GM21360 (cell line): ENCODE data around the gene HGS.
A peak's percentile ranks its signal among the peaks of the same experiment; 100 is the strongest.
"Not testable (repeated sequence)": the region's sequence is repeated elsewhere in the genome, so short reads cannot be mapped to it uniquely, and the experiment has no call there.

Source experiments
- ATAC-seq: cut with Tn5 transposase; IDR thresholded peaks from one replicate; pipeline ENCODE4 v1.9.1; 2021; ENCODE audit warnings: mild to moderate bottlenecking, moderate library complexity; ENCODE audit not compliant: unreplicated experiment

The HGS gene

DNA sequence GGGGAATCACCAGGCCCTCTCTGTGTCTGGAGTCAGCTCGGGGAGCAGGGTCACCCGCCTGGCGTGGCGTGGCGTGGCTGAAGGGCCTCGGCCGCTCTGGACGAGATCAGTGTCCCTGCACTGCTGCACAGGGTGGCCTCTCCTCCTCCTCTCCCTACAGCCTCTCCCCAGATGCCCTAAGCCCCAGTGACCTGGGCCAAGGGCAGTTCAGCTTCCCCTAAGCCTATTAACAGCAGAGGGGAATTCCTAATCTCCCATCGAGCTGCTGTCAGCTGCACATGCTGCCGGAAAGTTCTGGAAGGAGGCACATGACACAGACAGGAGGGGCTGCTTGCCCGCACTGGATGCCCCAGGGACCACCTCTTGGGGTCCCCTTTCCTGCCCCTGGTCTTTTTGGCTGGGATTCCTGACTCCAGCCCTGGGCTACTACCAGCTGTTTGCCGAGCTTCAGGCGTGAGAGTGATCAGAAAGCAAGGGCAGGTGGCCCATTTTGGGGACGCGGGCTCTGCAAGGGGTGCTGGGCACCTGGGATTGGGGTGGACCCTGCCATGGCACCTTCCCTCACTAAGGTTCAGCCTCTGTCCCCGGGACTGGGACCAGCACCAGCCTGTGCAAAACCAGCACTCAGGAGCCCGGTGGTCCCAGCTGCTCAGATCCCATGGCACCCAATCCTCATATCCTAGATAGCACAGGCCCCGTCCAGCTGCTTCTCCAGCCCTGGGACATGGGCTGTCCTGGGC is 28.3 kb upstream of the HGS start:
- no peak for ATAC-seq

DNA sequence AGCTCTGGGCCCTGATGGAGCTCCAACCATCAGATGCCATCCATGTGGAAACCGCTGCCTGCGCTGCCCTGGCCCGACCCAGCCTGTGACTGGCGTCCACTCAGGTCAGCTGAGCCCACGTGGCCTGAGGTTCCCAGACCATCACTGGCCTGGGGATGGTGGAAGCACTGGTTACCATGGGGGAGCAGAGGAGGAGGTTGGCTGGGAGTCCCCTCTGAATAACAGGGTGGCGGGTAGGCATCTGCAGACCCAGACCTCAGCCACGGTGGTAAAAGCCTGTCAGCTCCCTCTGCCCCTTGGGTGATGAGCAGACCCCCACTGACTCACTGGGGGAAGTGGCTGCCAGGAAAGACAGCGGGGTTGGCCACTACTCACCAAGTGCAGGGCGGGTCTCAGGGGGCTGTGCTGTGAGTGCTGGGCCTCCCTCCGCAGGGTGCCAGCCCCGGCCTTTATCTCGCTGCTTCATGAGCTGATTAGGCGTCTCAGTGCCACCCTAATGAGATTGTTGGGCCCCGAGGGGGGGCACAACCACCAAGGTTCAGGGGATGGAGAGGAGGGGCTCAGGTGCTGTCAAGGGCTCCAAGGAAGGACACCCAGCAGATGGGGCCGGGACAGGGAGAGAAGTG is 27.6 kb upstream of the HGS start, which contains the start of gene PDE6G:
Gene PDE6G (minus strand): TSS at position 425 of the 626 bp plus-strand sequence. CDS start 3,237 bp downstream, outside the sequence.
- ATAC-seq, result no peak

DNA sequence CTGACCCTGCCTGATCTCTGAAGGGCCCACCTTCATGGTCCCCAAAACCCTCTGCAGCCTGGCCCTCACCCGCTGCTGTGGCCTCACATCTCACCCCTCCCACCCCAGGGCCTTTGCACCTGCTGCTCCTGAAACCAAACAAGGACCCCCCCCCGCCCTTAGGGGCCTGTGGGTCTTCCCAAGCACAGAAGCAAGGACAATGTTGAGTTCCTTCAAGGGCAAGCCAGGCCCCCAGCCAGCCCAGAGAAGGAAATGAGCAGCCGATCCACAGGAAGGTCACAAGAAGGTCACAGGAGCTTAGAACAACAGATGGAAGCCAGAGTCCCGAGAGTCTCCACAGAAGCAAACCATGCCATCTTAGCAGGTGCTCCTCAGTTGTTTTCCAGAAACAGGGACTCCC is 27.0 kb upstream of the HGS start:
- ATAC-seq, result no peak

DNA sequence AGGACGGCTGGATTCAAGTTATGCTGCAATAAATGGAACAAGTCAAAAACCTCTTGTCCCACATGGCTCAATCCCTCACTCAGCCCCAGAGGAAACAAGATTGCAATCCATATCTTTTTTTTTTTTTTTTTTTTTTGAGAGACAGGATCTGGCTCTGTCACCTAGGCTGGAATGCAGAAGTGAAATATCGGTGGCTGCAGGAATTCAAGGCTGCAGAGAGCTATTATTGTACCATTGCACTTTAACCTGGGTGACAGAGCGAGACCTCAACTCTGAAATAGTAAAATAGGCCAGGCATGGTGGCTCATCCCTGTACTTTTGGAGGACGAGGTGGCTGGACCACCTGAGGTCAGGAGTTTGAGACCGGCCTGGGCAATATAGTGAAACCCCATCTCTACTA is 24.8 kb upstream of the HGS start:
- no peak for ATAC-seq

DNA sequence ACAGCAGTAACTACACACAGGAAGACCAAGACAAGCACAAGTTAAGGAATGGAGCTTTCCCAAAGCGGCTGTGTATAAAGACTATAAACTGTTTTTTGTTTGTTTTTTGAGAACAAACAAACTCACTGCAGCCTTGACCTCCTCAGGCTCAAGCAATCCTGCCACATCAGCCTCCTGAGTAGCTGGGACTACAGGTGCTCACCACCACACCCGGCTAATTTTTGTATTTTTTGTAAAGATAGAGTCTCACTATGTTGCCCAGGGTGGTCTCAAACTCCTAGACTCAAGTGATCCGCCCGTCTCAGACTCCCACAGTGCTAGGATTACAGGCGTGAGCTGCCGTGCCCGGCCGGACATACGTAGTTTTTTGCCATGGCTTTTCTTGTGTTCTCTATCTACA is 23.4 kb upstream of the HGS start:
- no peak for ATAC-seq

DNA sequence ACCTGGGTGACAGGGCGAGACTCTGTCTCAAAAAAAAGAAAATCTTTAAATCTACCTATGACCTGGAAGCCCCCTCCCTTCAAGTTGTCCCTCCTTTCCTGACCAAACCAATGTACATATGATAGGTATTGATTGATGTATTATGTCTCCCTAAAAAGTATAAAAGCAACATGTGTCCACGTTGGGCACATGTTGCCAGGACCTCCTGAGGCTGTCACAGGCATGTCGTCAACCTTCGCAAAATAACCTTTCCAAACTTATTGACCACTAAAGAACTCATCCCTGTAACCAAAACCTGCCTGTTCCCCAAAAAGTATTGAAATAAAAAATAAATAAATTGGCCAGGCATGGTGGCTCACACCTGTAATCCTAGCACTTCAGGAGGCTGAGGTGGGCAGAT is 21.8 kb upstream of the HGS start:
- no peak for ATAC-seq

DNA sequence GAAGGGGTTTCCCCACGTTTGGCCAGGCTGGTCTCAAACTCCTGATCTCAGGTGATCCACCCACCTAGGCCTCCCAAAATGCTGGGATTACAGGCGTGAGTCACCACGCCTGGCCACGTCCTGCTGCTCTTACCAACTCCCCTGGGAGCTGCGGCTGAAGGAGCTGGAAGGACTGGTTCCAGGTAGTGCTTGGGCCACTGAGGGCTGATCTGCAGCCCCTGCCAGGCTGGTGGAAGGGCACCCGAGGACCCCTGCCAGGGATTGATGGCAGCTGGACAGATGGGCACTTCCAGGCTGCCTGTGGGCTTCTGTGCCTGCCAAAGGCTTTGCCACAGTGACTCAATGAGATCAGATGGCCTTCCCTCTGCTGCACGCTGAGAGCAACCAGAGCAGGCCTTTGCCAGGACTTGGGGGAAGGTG is 19.8 kb upstream of the HGS start:
- ATAC-seq, result no peak

DNA sequence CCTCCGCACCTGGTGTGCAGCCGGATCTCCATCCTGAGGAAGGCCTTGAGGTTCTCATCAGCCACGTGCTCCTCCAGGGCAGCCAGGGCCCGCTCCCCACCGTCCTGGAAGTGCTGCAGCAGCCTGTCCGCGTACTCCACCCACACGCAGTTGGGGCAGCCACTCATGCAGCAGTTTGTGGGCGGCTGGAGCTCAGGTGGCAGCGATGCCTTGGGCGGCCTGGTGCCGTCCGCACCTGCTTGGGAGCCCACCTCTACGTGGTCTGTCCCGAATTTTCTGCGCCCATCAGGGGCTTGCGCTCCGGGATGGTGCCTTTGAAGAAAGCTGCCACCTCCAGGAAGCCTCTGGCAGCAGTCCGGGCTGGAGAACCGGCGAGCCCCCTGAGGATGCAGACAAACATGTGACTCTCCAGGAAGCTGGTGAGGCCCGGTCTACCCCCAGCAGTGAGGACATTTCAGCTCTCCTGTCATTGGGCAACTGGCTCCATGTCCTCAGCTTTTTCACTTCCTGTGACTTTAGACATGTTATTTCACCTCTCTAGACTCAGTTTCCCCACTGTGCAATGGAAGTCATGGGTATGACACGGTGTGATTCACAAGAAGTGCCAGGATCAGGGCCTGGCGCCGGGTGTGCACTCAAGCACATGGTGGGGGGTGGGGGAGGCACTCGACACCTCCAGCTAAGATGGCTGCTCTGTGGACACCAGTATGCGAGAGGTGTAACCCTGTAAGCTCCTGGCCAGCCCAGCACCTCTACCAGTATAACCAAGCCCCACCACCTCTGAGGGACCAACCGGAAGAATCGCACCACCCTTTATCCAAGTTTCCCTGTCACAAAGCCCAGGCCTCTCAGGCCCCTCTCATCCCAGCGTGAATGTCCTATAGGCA is 18.4 kb upstream of the HGS start:
- ATAC-seq, result no peak

DNA sequence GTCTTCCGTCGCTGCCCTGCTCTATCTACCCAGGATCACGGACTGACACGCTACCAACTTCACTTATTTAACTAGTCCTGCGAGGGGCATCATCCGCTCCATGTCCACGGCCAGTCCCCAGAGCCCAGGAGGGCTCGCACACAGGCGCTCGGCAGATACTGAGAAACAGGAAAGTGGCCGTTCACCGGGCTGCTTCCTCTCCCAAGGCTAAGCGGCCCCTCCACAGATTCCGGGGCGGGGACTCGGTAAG is 17.8 kb upstream of the HGS start:
- ATAC-seq, result peak; percentile 28

DNA sequence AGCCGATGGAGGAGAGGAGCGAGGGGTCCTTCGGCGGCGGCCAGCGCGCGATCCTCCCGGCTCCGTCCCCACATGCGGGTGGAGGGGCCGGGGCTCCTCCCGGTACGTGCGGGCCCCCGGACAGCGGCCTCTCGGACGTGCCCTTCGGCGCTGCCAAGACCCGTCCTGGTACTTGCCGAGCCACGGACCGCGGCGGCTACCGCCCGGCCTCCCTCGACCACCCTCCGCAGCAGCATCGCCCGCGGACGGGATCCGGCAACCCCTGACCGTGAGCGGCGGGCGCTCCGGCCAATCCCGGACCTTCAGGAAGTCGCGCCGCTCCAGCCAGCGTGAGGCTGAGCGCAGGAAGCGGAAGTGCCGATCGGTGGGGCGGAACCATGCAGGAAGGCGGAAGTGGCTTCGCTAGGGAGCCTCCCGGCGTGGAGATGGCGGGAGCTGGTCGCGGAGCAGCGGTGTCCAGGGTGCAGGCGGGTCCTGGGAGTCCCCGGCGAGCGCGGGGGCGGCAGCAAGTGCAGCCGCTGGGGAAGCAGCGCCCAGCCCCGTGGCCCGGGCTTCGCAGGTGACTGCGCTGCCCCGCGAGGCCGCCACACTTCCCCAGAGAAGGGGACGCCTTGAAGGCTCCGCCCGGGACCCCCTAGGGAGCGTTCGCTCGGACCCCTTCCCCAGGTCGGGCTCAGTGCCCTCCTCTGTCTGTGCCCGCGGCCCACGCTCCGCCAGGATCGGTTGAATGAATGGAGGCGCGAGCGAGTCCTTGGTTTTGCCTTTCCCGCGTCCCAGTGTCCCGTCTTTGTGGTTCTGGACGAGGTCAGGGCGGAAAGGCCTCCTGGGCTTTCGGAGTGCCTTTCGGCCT is 17.2 kb upstream of the HGS start, which contains the start of the genes CCDC137 and OXLD1:
Gene CCDC137 (plus strand): TSS at position 396 of the 850 bp plus-strand sequence. CDS start 30 bp downstream, at position 426.
Gene OXLD1 (minus strand): TSS at position 264 of the 850 bp plus-strand sequence. CDS start 28 bp downstream, at position 236.
- ATAC-seq, result peak; percentile 86

DNA sequence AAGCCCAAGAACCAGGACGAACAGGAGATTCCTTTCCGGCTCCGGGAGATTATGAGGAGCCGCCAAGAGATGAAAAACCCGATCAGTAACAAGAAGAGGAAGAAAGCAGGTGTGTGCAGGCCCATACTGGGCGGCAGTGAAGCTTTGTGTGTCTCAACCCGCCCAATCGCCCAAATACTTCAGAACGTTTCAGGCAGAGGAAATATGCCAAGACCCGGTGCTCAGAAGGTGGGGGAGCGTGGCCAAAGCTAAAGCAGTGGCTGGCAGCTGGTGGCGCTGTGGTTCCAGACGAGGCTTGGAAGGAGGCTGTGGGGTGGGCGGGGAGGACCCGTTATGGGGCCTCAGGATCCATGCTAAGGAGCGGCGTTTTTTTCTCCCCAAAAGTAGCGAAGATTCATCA is 16.1 kb upstream of the HGS start:
- no peak for ATAC-seq

DNA sequence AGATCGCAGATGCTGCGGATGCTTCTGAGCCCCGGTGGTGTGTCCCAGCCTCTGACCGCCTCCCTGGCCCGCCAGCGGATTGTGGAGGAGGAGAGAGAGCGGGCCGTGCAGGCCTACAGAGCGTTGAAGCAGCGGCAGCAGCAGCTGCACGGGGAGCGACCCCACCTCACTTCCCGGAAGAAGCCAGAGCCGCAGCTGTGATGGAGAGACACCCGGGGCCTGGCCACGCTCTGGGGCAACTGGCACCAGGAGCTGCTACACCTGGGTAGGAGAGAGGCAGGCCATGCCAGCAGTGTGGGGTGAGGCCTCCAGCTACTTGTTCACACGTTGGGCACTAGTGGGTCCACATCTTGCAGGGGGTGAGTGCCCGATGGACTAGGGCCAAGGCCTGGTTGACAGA is 11.3 kb upstream of the HGS start:
- ATAC-seq, result no peak

DNA sequence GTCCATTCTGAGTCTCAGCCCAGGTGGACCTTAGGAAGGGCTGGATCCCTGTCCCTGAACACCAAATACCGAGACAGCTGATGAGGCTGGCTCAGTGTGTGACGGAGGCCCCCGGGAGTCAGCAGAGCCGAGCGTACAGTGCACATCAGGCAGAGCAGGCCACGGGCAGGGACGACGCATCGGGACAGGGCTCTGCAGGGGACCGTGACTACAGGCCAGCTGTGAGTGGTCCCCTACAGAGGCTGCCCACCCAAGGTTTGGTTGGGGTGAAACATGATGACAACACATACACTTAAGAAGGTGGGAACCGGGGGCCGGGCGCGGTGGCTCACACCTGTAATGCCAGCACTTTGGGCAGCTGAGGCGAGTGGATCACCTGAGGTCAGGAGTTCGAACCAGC is 10.9 kb upstream of the HGS start:
- ATAC-seq, result no peak

DNA sequence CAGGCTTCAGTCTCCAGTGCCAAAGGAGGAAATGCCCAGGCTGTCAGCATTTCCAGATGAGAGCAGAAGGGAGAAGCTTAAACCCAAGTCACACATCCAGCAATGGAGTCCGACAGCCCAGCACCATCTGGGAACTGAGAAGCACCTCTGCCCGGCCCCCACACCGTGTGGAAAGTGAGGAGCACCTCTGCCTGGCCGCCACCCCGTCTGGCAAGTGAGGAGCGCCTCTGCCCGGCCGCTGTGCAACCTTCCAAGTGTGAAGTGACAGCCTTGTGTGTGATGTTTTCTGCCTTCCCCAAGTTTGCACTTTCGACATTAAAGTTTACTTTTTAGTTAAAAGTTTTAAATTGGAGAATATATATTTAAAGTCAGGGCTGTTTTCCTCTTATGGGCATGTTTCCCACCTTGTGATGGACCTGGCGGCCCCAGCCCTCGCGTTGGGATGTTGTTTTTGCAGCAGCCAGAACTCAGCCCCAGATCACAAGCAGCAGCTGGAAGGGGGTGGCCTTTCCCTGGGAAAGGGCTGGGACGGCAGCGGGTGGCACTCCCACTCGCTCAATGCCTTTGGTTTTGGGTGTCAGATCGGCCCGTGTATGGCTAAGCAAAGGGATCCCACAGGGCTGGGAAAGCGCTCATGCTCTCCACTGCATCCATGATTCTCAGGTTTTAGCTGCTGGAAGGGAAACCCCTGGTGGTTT is 10.1 kb upstream of the HGS start:
- no peak for ATAC-seq

DNA sequence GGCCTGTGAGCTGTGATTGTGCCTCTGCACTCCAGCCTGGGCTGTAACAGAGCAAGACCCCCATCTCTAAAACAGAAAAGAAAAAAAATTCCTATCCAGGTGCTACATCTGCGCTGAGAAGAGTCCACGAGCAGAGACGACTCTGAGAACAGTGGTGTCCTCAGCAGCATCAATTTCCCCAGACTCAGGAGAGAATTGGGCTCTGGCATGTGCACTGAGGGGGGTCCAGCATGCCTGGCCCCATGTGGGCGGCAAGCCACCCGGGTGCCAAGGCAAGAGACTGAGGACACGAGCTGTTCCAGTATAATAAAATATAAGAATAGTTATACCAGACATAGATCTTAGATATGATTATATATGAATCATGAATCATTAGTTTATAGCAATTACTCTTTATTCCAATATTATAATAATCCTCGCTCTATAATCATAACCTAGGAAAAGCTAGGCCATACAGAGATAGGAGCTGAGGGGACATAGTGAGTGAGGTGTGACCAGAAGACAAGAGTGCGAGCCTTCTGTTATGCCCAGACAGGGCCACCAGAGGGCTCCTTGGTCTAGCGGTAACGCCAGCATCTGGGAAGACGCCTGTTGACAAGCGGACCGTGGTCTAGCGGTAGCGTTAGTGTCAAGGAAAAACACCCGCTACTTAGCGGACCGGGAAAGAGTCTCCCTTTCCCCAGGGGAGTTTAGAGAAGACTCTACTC is 8.1 kb upstream of the HGS start:
- ATAC-seq, result not testable (repeated sequence)

DNA sequence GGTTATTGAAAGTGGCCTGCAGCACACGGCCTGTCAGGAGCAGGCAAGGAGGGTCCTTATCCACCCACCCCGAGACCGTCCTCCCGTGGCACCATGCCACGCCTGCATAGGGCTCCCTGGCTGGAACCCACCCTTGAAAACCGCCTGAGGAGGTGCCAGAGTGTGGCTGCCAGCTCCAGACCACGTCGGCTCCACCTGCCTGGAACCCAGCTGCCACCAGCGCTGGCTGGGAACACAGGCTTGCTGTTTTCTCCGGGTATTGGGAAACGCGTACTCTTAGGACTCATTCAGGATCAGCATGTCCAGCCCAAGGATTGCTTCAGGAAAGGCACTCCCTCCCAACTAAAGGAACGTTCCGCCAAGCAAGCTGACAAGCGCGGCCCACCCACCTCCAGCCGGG is 6.9 kb upstream of the HGS start:
- ATAC-seq, result no peak

DNA sequence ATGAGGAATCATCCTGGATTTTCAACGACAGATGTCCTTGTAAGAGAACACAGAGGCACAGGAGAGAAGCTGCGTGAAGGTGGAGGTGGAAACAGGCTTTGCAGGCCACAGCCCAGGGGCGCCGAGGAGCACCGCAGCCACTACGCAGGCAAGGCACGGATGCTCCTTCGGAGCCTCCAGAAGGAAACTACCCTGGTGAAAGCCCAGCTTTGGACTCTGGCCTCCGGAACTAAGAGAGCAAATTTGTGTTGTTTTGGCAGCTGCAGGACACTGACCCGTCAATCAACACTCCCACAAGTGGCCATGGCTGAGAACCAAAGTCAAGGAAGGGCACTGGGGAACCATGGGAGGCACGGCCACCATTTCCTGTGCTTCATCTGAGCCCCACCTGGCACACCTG is 3.7 kb upstream of the HGS start:
- no peak for ATAC-seq

DNA sequence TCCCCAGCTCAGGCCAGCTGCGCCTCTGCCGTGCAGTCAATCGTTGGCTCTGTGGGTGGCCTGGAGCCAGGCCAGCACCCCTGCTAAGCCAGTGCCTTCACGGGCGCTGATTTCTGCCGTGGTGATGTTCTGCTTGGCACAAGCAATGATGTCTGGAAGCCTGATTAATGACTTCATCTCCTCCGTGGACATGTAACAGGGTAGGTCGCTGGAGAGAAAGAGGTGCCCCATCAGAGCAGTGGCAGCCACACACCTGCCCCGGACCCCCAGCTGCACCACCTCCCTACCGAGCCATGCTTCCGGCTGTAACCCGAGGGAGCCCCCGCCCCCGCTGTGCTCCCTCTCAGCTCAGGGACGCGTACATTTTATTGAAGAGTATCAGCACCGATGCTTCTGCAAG is 2.1 kb upstream of the HGS start:
- ATAC-seq, result no peak

DNA sequence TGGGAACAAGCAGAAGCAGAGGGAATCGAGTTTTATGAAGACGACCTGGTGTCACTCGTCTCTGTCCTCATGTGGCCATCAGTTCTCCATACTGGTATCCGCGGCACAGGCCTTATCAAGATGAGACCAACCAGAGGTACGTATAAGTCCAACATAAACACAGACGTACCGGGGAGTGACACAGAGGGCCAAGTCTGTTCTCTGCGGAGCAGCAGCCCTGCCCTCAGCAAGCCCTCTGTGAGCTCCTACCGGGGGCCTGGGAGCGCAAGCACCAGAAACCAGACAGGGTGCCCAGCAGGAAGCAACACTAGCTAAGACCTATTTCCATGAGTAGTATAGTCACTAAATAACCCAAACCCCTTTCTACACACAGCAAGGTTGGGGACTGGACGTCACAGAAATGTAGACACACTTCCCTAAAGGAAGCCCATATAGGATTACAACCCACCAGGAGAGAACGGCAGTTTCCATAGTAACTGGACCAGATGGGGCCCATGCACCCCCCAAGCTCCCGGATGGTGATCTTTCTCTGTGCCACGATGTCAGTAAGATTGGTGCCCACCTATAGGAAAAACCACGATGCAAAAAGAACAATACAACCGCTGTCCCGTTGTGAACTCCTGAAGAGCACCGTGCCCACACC is 1.1 kb upstream of the HGS start:
- no peak for ATAC-seq
